GM20000 (cell line): ENCODE data around the gene PPP2R5A.

Experiments
- DNase-seq: peaks from one replicate; pipeline ENCODE4 v3.0.0; 2012; ENCODE audit warnings: low spot score
- CTCF ChIP-seq: IDR thresholded peaks from 2 replicates; pipeline ENCODE4 v1.5.1; 2012; ENCODE audit warnings: mild to moderate bottlenecking, control low read depth; ENCODE audit errors: extremely low read depth, missing control alignments

Gene PPP2R5A

DNA sequence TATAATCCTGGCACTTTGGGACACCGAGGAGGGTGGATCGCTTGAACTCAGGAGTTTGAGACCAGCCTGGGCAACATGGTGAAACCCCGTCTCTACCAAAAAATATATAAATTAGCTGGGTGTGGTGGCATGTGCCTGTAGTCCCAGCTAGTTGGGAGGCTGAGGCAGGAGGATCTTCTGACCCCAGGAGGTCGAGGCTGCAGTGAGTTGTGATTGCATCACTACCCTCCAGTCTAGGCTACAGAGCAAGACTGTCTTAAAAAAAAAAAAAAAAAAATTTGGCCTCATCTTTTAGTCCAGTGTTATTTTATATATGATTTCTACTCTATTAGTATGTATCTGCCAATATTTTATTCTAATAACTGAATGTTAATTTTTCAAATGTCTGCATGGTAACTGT, 59.7 kb downstream of the PPP2R5A start:
- no peak for DNase-seq
- no peak for TF ChIP-seq CTCF

- no peak for TF ChIP-seq CTCF
- DNase-seq = no peak
These were observed 61.4 kb downstream of the PPP2R5A start for GRCh38 chr1:212346601-212347000.

DNA sequence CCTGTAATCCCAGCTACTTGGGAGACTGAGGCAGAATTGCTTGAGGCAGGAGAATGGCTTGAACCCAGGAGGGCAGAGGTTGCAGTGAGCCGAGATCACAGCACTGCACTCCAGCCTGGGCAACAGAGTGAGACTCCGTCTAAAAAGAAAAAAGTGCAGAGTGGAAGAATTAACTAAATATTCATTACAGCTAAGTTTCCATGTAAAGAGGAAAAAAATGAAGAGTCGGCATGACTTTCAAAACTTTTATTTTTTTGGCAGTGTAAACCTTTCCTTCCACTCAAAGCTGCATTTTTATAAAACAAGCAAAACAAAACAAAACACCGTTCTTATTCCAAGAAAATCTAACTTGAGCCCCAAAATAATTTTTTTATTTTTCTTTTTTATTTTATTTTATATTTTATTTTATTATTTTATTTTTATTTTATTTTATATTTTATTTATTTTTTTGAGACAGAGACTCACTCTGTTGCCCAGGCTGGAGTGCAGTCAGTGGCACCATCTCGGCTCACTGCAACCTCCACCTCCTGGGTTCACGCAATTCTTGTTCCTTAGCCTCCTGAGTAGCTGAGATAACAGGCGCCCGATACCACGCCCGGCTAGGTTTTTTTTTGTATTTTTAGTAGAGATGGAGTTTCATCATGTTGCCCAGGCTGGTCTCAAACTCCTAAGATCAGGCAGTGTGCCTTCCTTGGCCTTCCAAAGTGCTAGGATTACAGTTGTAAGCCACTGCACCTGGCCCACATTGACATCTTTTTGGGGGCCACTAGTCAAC, 66.6 kb downstream of the PPP2R5A start:
- no peak for TF ChIP-seq CTCF
- no peak for DNase-seq

GRCh38 chr1:212353181-212353580, 68.0 kb downstream of the PPP2R5A start:
- no peak for DNase-seq
- TF ChIP-seq CTCF = no peak

- no peak for TF ChIP-seq CTCF
- DNase-seq = no peak
These were observed 69.3 kb downstream of the PPP2R5A start for GRCh38 chr1:212354464-212354863.

DNA sequence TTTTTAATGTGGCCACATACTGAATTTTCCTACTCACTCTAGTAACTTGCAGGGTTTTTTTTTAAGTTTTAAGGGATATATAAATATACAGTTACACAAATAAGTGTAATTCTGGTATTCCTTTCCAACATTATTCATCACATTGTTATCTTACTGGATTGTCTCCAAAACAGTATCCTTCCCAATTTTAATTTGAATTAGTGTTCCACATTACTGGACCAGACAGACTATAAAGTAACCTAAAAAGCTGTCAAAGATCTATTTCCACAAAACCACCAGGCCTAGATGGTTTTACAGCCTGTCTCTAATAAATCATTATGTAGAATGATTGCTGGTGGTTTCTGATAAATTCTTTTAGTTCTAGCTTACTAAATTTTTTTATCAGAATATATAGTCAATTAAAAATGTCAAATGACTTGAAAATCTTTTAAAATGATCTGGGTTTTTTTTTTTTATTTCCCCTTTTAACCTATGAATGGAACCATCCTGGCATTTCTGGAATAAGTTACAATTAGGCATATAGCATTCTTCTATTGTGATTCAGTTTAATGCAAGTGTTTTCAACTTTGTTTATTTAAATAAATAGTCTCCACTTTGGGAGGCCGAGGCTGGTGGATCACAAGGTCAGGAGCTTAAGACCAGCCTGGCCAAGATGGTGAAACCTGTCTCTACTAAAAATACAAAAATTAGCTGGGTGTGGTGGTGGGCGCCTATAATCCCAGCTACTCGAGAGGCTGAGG, 70.2 kb downstream of the PPP2R5A start:
- TF ChIP-seq CTCF = no peak
- no peak for DNase-seq

GRCh38 chr1:212359794-212360479, 74.7 kb downstream of the PPP2R5A start:
- TF ChIP-seq CTCF = no peak
- DNase-seq = no peak
